Breast epithelium (tissue), 3 donors: ENCODE data around the gene PCDHGA1.

Source experiments
- CTCF ChIP-seq, 3 donors: fragments of 450-650 bp; IDR thresholded peaks; one replicate each; pipeline ENCODE4 v1.5.1; 2016 to 2017; ENCODE audit warnings: antibody characterized with exemption in 3 of 3, mild to moderate bottlenecking in 3 of 3, moderate library complexity in 3 of 3
- POLR2A ChIP-seq: fragments of 450-650 bp; IDR thresholded peaks from one replicate; pipeline ENCODE4 v1.6.1; 2016; ENCODE audit warnings: antibody characterized with exemption, mild to moderate bottlenecking, moderate library complexity
- POLR2AphosphoS5 ChIP-seq, 3 donors: sonication (generic); formaldehyde crosslinking; IDR thresholded peaks; one replicate each; pipeline ENCODE4 v1.6.1; 2017; ENCODE audit warnings: antibody characterized with exemption in 3 of 3

DNA sequence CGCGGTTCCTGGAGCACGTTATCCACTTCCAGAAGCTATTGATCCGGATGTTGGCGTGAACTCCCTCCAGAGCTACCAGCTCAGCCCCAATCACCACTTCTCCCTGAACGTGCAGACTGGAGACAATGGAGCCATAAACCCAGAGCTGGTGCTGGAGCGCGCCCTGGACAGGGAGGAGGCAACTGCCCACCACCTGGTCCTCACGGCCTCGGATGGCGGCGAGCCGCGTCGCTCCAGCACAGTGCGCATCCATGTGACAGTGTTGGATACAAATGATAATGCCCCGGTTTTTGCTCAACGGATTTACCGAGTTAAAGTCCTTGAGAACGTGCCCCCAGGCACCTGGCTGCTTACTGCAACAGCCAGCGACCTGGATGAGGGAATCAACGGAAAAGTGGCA lies 73.1 kb downstream of the PCDHGA1 start:
- TF ChIP-seq CTCF (IDR thresholded peaks at IDR 0.05) (no peak), POLR2A (no peak), POLR2AphosphoS5 (IDR thresholded peaks at IDR 0.05) (no peak)
